CD4-positive, CD25-positive, alpha-beta regulatory T cell (primary cell): ENCODE data around the gene MKI67. TPM values are rescaled to one million over a fixed set of nuclear protein-coding genes. Genes with fewer than 3 reads are reported as not detected.
"Not testable (repeated sequence)": the region's sequence is repeated elsewhere in the genome, so short reads cannot be mapped to it uniquely, and the experiment has no call there.

Experiments
- ATAC-seq, 2 donors: fragments of 150-1000 bp; cut with Tn5 transposase; one replicate each; pipeline ENCODE4 v1.10.0; 2021; ENCODE audit warnings: low read depth in 2 of 2, moderate number of reproducible peaks in 2 of 2, moderate library complexity in 1 of 2
- DNase-seq, 3 donors: peaks; one replicate each; pipeline versions ENCODE4 v3.0.0 to v3.0.0-alpha.2; 2012 to 2022; ENCODE audit warnings: mixed read lengths in 1 of 3
- H3K27ac ChIP-seq: one replicate; pipeline ENCODE4 v1.7.0; 2013; ENCODE audit warnings: mild to moderate bottlenecking, low read length; ENCODE audit not compliant: insufficient read depth, poor library complexity, severe bottlenecking
- H3K27me3 ChIP-seq: one replicate; pipeline ENCODE4 v1.7.0; 2013; ENCODE audit warnings: low read length; ENCODE audit not compliant: control insufficient read depth, insufficient read depth
- H3K36me3 ChIP-seq: one replicate; pipeline ENCODE4 v1.7.0; 2013; ENCODE audit warnings: mild to moderate bottlenecking, low read length, moderate library complexity; ENCODE audit not compliant: control insufficient read depth, insufficient read depth
- H3K4me1 ChIP-seq: 2 replicates; pipeline ENCODE4 v1.7.0; 2013; ENCODE audit warnings: mild to moderate bottlenecking, low read length; ENCODE audit not compliant: insufficient read depth, control insufficient read depth, poor library complexity, severe bottlenecking
- H3K4me3 ChIP-seq: one replicate; pipeline ENCODE4 v1.7.0; 2013; ENCODE audit warnings: low read depth, mild to moderate bottlenecking, low read length, moderate library complexity
- H3K9me3 ChIP-seq, 2 experiments: 1 replicate in 1 of 2; 2 replicates in 1 of 2; pipeline ENCODE4 v1.7.0; 2013; ENCODE audit warnings: low read length in 2 of 2, mild to moderate bottlenecking in 1 of 2, moderate library complexity in 1 of 2; ENCODE audit not compliant: control insufficient read depth in 2 of 2
- H3K27ac Mint-ChIP-seq, 3 donors: one replicate each; pipeline ENCODE4 v1.8.0; 2020 to 2022; ENCODE audit warnings: mild to moderate bottlenecking in 3 of 3, mixed read lengths in 3 of 3, moderate library complexity in 2 of 3
- H3K27me3 Mint-ChIP-seq: one replicate; pipeline ENCODE4 v1.8.0; 2022; ENCODE audit warnings: mild to moderate bottlenecking, mixed read lengths
- H3K36me3 Mint-ChIP-seq: one replicate; pipeline ENCODE4 v1.8.0; 2020; ENCODE audit warnings: mixed read lengths
- H3K4me1 Mint-ChIP-seq, 4 donors: one replicate each; pipeline ENCODE4 v1.8.0; 2020 to 2022; ENCODE audit warnings: mixed read lengths in 4 of 4, mild to moderate bottlenecking in 1 of 4
- H3K4me3 Mint-ChIP-seq, 4 donors: one replicate each; pipeline ENCODE4 v1.8.0; 2020 to 2022; ENCODE audit warnings: mild to moderate bottlenecking in 4 of 4, mixed read lengths in 4 of 4, moderate library complexity in 3 of 4
- H3K9me3 Mint-ChIP-seq, 7 donors: one replicate each; pipeline ENCODE4 v1.8.0; 2020 to 2022; ENCODE audit warnings: mixed read lengths in 7 of 7, mild to moderate bottlenecking in 3 of 7, moderate library complexity in 2 of 7
- polyA plus RNA-seq, 4 donors: library from polyadenylated mRNA; unstranded; fragments of 300-500 nt; fragmentation: Illumina TruSeq; gene quantifications; one replicate each; pipeline ENCODE4 v1.2.3, GENCODE V29; 2021
- total RNA-seq: library from RNA; stranded (reverse); gene quantifications from one replicate; pipeline ENCODE4 v1.2.3, GENCODE V29; 2022

MKI67 gene
- total and polyA plus RNA-seq, 5 donors from 2014 or later = 0.06 to 13.5 (median 0.90) TPM

GRCh38 chr10:128147064-128147463, 20.8 kb upstream of the MKI67 start:
- no peak overlapping the region for H3K27ac Mint-ChIP-seq
- ATAC-seq = no peak

GRCh38 chr10:128144547-128144946, 18.3 kb upstream of the MKI67 start:
- peaks cover 0 to 7% (median 3%) of the 10 kb centered on the region in 4 donors for H3K4me1 Mint-ChIP-seq
- peaks cover 14% of the 10 kb centered on the region for H3K27me3 Mint-ChIP-seq
- no peak for DNase-seq
- no peak overlapping the region for H3K27ac Mint-ChIP-seq
- H3K4me1 ChIP-seq = peaks cover 3% of the 10 kb centered on the region
- no peaks in the 10 kb centered on the region for H3K9me3 ChIP-seq
- H3K4me3 ChIP-seq = no peak overlapping the region
- ATAC-seq = no peak
- no peak overlapping the region for H3K4me3 Mint-ChIP-seq
- H3K36me3 Mint-ChIP-seq = peaks cover 5% of the 10 kb centered on the region
- H3K36me3 ChIP-seq = no peaks in the 10 kb centered on the region
- H3K27me3 ChIP-seq = no peaks in the 10 kb centered on the region
- H3K27ac ChIP-seq = no peak overlapping the region
- H3K9me3 Mint-ChIP-seq = peaks cover 0 to 1% (median 0%) of the 10 kb centered on the region in 7 donors

More at GRCh38 chr10:128147064-128147463, 20.8 kb upstream of the MKI67 start:
- Histone ChIP-seq H3K4me1 (peaks cover 9% of the 10 kb centered on the region), H3K36me3 (no peaks in the 10 kb centered on the region), H3K9me3 (no peaks in the 10 kb centered on the region), H3K27me3 (no peaks in the 10 kb centered on the region), H3K27ac (no peak overlapping the region), H3K4me3 (no peak overlapping the region)
- Mint-ChIP-seq H3K4me1 (peaks cover 0 to 10% (median 4%) of the 10 kb centered on the region in 4 donors), H3K9me3 (peaks cover 0 to 1% (median 0%) of the 10 kb centered on the region in 7 donors), H3K27me3 (peaks cover 9% of the 10 kb centered on the region), H3K4me3 (peak overlapping the region in 1 of 4 donors; percentile 19), H3K36me3 (peaks cover 5% of the 10 kb centered on the region)
- no peak for DNase-seq

GRCh38 chr10:128143531-128143930, 17.3 kb upstream of the MKI67 start:
- peaks cover 5% of the 10 kb centered on the region for H3K36me3 Mint-ChIP-seq
- Histone ChIP-seq H3K9me3 (no peaks in the 10 kb centered on the region), H3K36me3 (no peaks in the 10 kb centered on the region), H3K27me3 (no peaks in the 10 kb centered on the region), H3K4me1 (no peaks in the 10 kb centered on the region), H3K4me3 (no peak overlapping the region), H3K27ac (no peak overlapping the region)
- H3K4me1 Mint-ChIP-seq = peaks cover 0 to 7% (median 3%) of the 10 kb centered on the region in 4 donors
- H3K9me3 Mint-ChIP-seq = peaks cover 0 to 1% (median 0%) of the 10 kb centered on the region in 7 donors
- ATAC-seq (no peak), DNase-seq (no peak)
- H3K27ac Mint-ChIP-seq = no peak overlapping the region
- H3K27me3 Mint-ChIP-seq = peaks cover 11% of the 10 kb centered on the region
- H3K4me3 Mint-ChIP-seq = no peak overlapping the region

- DNase-seq (no peak), ATAC-seq (no peak)
- no peaks in the 10 kb centered on the region for H3K4me1 ChIP-seq
- Mint-ChIP-seq H3K27ac (no peak overlapping the region), H3K4me3 (no peak overlapping the region), H3K4me1 (peaks cover 0 to 4% (median 0%) of the 10 kb centered on the region in 4 donors), H3K27me3 (peaks cover 14% of the 10 kb centered on the region), H3K9me3 (no peaks in the 10 kb centered on the region), H3K36me3 (peaks cover 4% of the 10 kb centered on the region)
- H3K9me3 ChIP-seq = no peaks in the 10 kb centered on the region
- no peak overlapping the region for H3K4me3 ChIP-seq
- no peaks in the 10 kb centered on the region for H3K27me3 ChIP-seq
- H3K27ac ChIP-seq = no peak overlapping the region
- H3K36me3 ChIP-seq = no peaks in the 10 kb centered on the region
Observed at GRCh38 chr10:128140425-128140824, 14.2 kb upstream of the MKI67 start.

DNA sequence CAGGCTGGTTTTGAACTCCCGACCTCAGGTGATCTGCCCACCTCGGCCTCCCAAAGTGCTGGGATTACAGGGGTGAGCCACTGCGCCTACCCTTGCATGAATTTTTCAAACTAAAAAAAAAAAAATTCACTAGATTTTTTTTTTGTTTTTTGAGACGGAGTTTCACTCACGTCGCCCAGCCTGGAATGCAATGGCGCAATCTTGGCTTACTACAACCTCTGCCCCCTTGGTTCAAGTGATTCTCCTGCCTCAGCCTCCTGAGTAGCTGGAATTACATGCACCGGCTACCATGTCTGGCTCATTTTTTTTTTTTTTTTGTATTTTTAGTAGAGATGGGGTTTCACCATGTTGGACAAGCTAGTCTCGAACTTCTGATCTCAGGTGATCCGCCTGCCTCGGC, 12.2 kb upstream of the MKI67 start:
- not testable (repeated sequence) for H3K27ac Mint-ChIP-seq, H3K4me3 Mint-ChIP-seq, H3K4me3 ChIP-seq, H3K4me1 Mint-ChIP-seq, ATAC-seq, H3K9me3 ChIP-seq, DNase-seq, H3K36me3 Mint-ChIP-seq, H3K36me3 ChIP-seq, H3K9me3 Mint-ChIP-seq, H3K27me3 ChIP-seq, H3K4me1 ChIP-seq, H3K27ac ChIP-seq
- peaks cover 24% of the 10 kb centered on the region for H3K27me3 Mint-ChIP-seq

DNA sequence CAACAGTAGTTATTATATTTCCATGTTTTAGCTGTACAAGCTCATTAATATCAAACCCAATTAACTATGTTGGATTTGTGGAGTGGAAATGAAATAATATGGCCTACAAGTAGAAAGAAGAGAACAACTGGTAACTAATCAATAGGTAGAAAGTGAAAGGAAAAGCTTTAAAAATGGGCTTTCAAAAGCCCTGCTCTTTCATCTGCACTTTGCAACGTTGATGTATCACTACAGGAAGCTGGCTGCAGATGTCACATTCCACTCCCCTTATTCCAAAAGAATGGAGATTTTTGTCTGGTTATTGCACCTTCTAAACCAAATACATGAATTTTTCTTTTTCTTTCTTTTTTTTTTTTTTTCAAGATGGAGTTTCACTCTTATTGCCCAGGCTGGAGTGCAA, 11.7 kb upstream of the MKI67 start:
- Histone ChIP-seq H3K9me3 (no peaks in the 10 kb centered on the region), H3K4me3 (no peak overlapping the region), H3K27ac (no peak overlapping the region), H3K4me1 (no peaks in the 10 kb centered on the region), H3K36me3 (no peaks in the 10 kb centered on the region), H3K27me3 (no peaks in the 10 kb centered on the region)
- peaks cover 0 to 4% (median 0%) of the 10 kb centered on the region in 4 donors for H3K4me1 Mint-ChIP-seq
- no peaks in the 10 kb centered on the region for H3K9me3 Mint-ChIP-seq
- peaks cover 24% of the 10 kb centered on the region for H3K27me3 Mint-ChIP-seq
- H3K4me3 Mint-ChIP-seq = no peak overlapping the region
- no peak overlapping the region for H3K27ac Mint-ChIP-seq
- DNase-seq (peak in 1 of 3 donors; percentile 33), ATAC-seq (no peak)
- H3K36me3 Mint-ChIP-seq = no peaks in the 10 kb centered on the region

DNA sequence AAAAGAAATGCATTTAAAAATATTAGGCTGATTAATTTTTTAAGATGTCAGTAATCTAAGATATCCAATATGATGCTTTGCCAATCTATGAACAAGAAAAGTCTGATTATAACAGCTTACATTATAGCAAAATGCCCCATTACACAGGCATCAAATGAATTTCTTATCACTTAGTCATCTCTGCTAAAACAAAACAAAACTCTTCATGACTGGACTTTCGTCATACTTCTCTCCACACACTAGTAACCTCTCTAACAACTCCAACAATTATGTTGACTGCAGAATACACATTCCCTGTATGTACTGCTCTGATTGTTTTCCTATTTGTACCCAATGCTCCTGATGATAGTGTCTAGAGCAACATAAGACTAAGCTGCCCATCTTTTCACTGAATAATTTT, 3.8 kb upstream of the MKI67 start:
- peak overlapping the region in 1 of 4 donors; percentile 3 for H3K4me3 Mint-ChIP-seq
- DNase-seq = no peak
- peaks cover 23% of the 10 kb centered on the region for H3K27me3 Mint-ChIP-seq

DNA sequence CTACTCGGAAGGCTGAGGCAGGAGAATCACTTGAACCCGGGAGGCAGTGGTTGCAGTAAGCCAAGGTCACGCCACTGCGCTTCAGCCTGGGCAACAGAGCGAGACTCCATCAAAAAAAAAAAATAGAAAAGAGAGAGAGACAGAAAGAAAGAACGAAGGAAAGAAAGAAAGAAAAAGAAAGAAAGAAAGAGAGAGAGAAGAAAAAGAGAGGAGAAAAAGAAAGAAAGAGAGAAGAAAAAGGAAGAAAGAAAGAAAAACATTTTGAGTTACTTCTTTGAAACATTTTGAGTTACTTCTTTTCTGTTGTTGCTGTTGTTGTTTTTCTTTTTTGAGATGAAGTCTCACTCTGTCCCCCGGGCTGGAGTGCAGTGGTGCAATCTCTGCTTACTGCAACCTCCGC, 2.4 kb upstream of the MKI67 start:
- peaks cover 0 to 2% (median 0%) of the 10 kb centered on the region in 7 donors for H3K9me3 Mint-ChIP-seq
- Histone ChIP-seq H3K27me3 (no peaks in the 10 kb centered on the region), H3K36me3 (no peaks in the 10 kb centered on the region), H3K9me3 (no peaks in the 10 kb centered on the region), H3K27ac (no peak overlapping the region), H3K4me3 (no peak overlapping the region), H3K4me1 (peaks cover 31% of the 10 kb centered on the region)
- H3K36me3 Mint-ChIP-seq = no peaks in the 10 kb centered on the region
- H3K27ac Mint-ChIP-seq = no peak overlapping the region
- H3K4me1 Mint-ChIP-seq = peaks cover 15 to 31% (median 22%) of the 10 kb centered on the region in 4 donors
- H3K4me3 Mint-ChIP-seq = no peak overlapping the region
- DNase-seq (no peak), ATAC-seq (no peak)
- H3K27me3 Mint-ChIP-seq = peaks cover 14% of the 10 kb centered on the region

More for the DNA sequence above, 3.8 kb upstream of the MKI67 start:
- Histone ChIP-seq H3K4me1 (peaks cover 17% of the 10 kb centered on the region), H3K4me3 (no peak overlapping the region), H3K27ac (no peak overlapping the region), H3K27me3 (no peaks in the 10 kb centered on the region), H3K36me3 (no peaks in the 10 kb centered on the region), H3K9me3 (no peaks in the 10 kb centered on the region)
- no peaks in the 10 kb centered on the region for H3K36me3 Mint-ChIP-seq
- peaks cover 0 to 2% (median 0%) of the 10 kb centered on the region in 7 donors for H3K9me3 Mint-ChIP-seq
- no peak overlapping the region for H3K27ac Mint-ChIP-seq
- no peak for ATAC-seq
- peaks cover 5 to 16% (median 11%) of the 10 kb centered on the region in 4 donors for H3K4me1 Mint-ChIP-seq
